Activated CD8-positive, alpha-beta memory T cell treated with anti-CD3 and anti-CD28 coated beads, Interleukin-2, amount 10 ng/mL, durations not matched to agents 7 days and 5 days (primary cell): ENCODE data around the gene FAM72D. TPM values are rescaled to one million over a fixed set of nuclear protein-coding genes. Genes with fewer than 3 reads are reported as not detected.
A peak's percentile ranks its signal among the peaks of the same experiment; 100 is the strongest.
"Not testable (repeated sequence)": the region's sequence is repeated elsewhere in the genome, so short reads cannot be mapped to it uniquely, and the experiment has no call there.

Source experiments
- ATAC-seq: fragments of 150-1000 bp; cut with Tn5 transposase; one replicate; pipeline ENCODE4 v1.10.0; 2021; ENCODE audit warnings: moderate library complexity
- CTCF ChIA-PET: fragments of 350-600 bp; sonication (Branson Sonifier 250); formaldehyde crosslinking; loops from one replicate; lab custom pipeline; 2021; ENCODE audit warnings: antibody characterized with exemption; lab: Charles Lee
- DNase-seq: peaks from one replicate; pipeline ENCODE4 v3.0.0-alpha.2; 2020
- H3K27ac Mint-ChIP-seq: one replicate; pipeline ENCODE4 v1.8.0; 2021; ENCODE audit warnings: mild to moderate bottlenecking, mixed read lengths
- H3K27me3 Mint-ChIP-seq: one replicate; pipeline ENCODE4 v1.8.0; 2021; ENCODE audit warnings: mixed read lengths
- H3K36me3 Mint-ChIP-seq: one replicate; pipeline ENCODE4 v1.8.0; 2021; ENCODE audit warnings: mild to moderate bottlenecking, mixed read lengths
- H3K4me1 Mint-ChIP-seq: one replicate; pipeline ENCODE4 v1.8.0; 2021; ENCODE audit warnings: mixed read lengths
- H3K4me3 Mint-ChIP-seq: one replicate; pipeline ENCODE4 v1.8.0; 2021; ENCODE audit warnings: mild to moderate bottlenecking, moderate library complexity, mixed read lengths
- H3K9me3 Mint-ChIP-seq: one replicate; pipeline ENCODE4 v1.8.0; 2022; ENCODE audit warnings: low read depth, mixed read lengths
- total RNA-seq, 2 experiments: library from RNA; stranded (reverse); gene quantifications; one replicate each; pipeline ENCODE4 v1.2.3, GENCODE V29; 2021

The FAM72D gene
- total RNA-seq, 2 experiments from 2014 or later: 20.0 to 22.7 TPM

- H3K4me1 Mint-ChIP-seq, H3K9me3 Mint-ChIP-seq, ATAC-seq, DNase-seq, CTCF ChIA-PET, H3K27ac Mint-ChIP-seq, H3K36me3 Mint-ChIP-seq, H3K27me3 Mint-ChIP-seq, H3K4me3 Mint-ChIP-seq: not testable (repeated sequence)
Measured at GRCh38 chr1:145147172-145147571, 51.4 kb downstream of the FAM72D start.

GRCh38 chr1:145155421-145155820 is 59.6 kb downstream of the FAM72D start:
- H3K36me3 Mint-ChIP-seq, H3K9me3 Mint-ChIP-seq, H3K4me3 Mint-ChIP-seq, H3K4me1 Mint-ChIP-seq, DNase-seq, CTCF ChIA-PET, H3K27ac Mint-ChIP-seq, ATAC-seq, H3K27me3 Mint-ChIP-seq: not testable (repeated sequence)

- CTCF ChIA-PET, H3K27ac Mint-ChIP-seq, H3K9me3 Mint-ChIP-seq, H3K36me3 Mint-ChIP-seq, DNase-seq, H3K4me1 Mint-ChIP-seq, H3K4me3 Mint-ChIP-seq, H3K27me3 Mint-ChIP-seq, ATAC-seq: not testable (repeated sequence)
Measured at GRCh38 chr1:145155873-145156272, 60.1 kb downstream of the FAM72D start.

- peak; percentile 40 for ATAC-seq
- H3K4me1 Mint-ChIP-seq, H3K9me3 Mint-ChIP-seq, CTCF ChIA-PET, H3K27me3 Mint-ChIP-seq, H3K36me3 Mint-ChIP-seq: not testable (repeated sequence)
- peak overlapping the region; percentile 47 for H3K4me3 Mint-ChIP-seq
- peak; percentile 48 for DNase-seq
- H3K27ac Mint-ChIP-seq: peak overlapping the region; percentile 59
Measured at GRCh38 chr1:145156891-145157610, 61.3 kb downstream of the FAM72D start.

GRCh38 chr1:145157715-145158114 is 61.9 kb downstream of the FAM72D start:
- H3K36me3 Mint-ChIP-seq, H3K27ac Mint-ChIP-seq, DNase-seq, H3K9me3 Mint-ChIP-seq, H3K4me1 Mint-ChIP-seq, H3K27me3 Mint-ChIP-seq, CTCF ChIA-PET, ATAC-seq, H3K4me3 Mint-ChIP-seq: not testable (repeated sequence)

GRCh38 chr1:145161046-145161752 is 65.4 kb downstream of the FAM72D start:
- peak; percentile 73 for ATAC-seq
- DNase-seq, CTCF ChIA-PET, H3K4me3 Mint-ChIP-seq, H3K36me3 Mint-ChIP-seq, H3K9me3 Mint-ChIP-seq, H3K27ac Mint-ChIP-seq, H3K4me1 Mint-ChIP-seq, H3K27me3 Mint-ChIP-seq: not testable (repeated sequence)

Other genes starting within 250 kb of the FAM72D start
- 10 to 100 TPM; 41.2 to 51.7 TPM for gene SRGAP2B, start 646 bp upstream of the FAM72D start, total RNA-seq
- not detected for gene PPIAL4D, start 146.2 kb downstream of the FAM72D start, total RNA-seq